ENCODE results near the gene GON4L. TPM values are rescaled to one million over a fixed set of nuclear protein-coding genes. Genes with fewer than 3 reads are reported as not detected.
"Not testable (repeated sequence)": the region's sequence is repeated elsewhere in the genome, so short reads cannot be mapped to it uniquely, and the experiment has no call there.

Gene GON4L
- total and polyA plus RNA-seq, 2 of the 4 experiments (the other 2 are of a cell fraction), result 21.2 to 30.3 TPM

DNA sequence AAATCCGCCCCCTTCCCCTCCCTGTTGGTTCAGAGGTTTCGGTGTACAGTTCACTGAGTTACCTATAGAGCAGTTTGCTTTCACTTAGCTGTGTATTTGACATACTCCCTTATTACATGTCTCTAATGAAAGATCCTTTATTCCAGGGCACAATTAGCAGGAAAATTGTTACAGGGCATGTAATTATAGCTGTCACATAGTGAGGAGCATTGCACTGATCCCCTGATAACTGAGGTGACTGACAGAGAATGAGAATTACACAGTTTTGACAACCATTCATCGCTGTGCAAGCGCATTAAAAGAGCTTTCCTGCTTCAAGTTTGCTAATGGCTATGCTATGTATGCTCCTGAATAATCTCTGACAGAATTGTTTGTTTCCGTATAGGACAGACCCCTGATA lies 141.2 kb downstream of the GON4L start:
- Histone ChIP-seq H4K20me1 (ENCODE audit: insufficient read depth, low read length) (no peaks in the 10 kb centered on the region), H3K14ac (replicated peaks; ENCODE audit: low read depth, low read length) (no peak overlapping the region), H3K27me3 (ENCODE audit: control insufficient read depth, insufficient read depth, low read length) (no peaks in the 10 kb centered on the region), H3K27ac (ENCODE audit: insufficient read depth, low read length) (no peak overlapping the region), H3K9me1 (ENCODE audit: insufficient read depth, low read length) (no peaks in the 10 kb centered on the region), H2AK5ac (ENCODE audit: low read depth, low read length) (no peak overlapping the region), H2AK9ac (replicated peaks; ENCODE audit: low read depth, low read length, poor library complexity) (no peak overlapping the region), H2AFZ (replicated peaks; ENCODE audit: low read length, poor library complexity) (no peak overlapping the region), H3K9ac (ENCODE audit: low read depth, low read length) (no peak overlapping the region), H3K36me3 (ENCODE audit: control insufficient read depth, insufficient read depth, low read length) (peaks cover 19% of the 10 kb centered on the region), H3K4me2 (ENCODE audit: low read depth, low read length) (no peak overlapping the region), H4K91ac (ENCODE audit: insufficient read depth, low read depth, low read length) (no peak overlapping the region), H3K23ac (ENCODE audit: low read depth, low read length) (no peak overlapping the region), H2BK20ac (ENCODE audit: low read depth, low read length) (no peak overlapping the region), H4K5ac (ENCODE audit: low read depth, low read length) (no peak overlapping the region), H3K9me3 (ENCODE audit: control insufficient read depth, insufficient read depth, low read length) (no peaks in the 10 kb centered on the region), H3K4me3 (ENCODE audit: insufficient read depth, low read depth, low read length) (no peak overlapping the region), H2BK120ac (ENCODE audit: low read depth, low read length) (no peak overlapping the region), H2BK5ac (ENCODE audit: low read depth, low read length, poor library complexity, severe bottlenecking) (no peak overlapping the region), H3K18ac (ENCODE audit: low read depth, low read length) (no peak overlapping the region), H3K4me1 (ENCODE audit: control insufficient read depth, insufficient read depth, low read length) (no peaks in the 10 kb centered on the region), H4K8ac (ENCODE audit: low read depth in 2 of 2, low read length in 2 of 2) (no peak overlapping the region), H2BK15ac (ENCODE audit: low read depth, low read length) (no peak overlapping the region), H3K56ac (ENCODE audit: extremely low read depth, insufficient read depth, low read length) (no peak overlapping the region), H3K79me1 (ENCODE audit: low read depth in 1 of 2, low read length in 2 of 2) (peaks cover 17 to 29% of the 10 kb centered on the region in 2 experiments), H3K4ac (ENCODE audit: low read depth, low read length) (no peak overlapping the region)
- DNase-seq, result no peak
- in situ Hi-C loops (cut with MboI; ENCODE audit: low sequenced_read_pairs), result no loop called here
- WGBS, 2 experiments (ENCODE audit: extremely low coverage in 2 of 2, insufficient read length in 1 of 2), result 100% methylated on average over 2 of the region's 5 CpGs; no CpG with 5 or more reads in 1 of the 2 experiments
- ChIA-PET POLR2A (ENCODE audit: unreplicated experiment) (no interaction called here), CTCF (no interaction called here)
- TF ChIP-seq RFX5 (IDR thresholded peaks at IDR 0.05; ENCODE audit: low read depth, low read length) (no peak), RCOR1 (IDR thresholded peaks at IDR 0.05; ENCODE audit: insufficient replicate concordance, low read length) (no peak), NFE2L2 (IDR thresholded peaks at IDR 0.05; ENCODE audit: low read depth, low read length) (no peak), MAZ (IDR thresholded peaks at IDR 0.05; ENCODE audit: borderline replicate concordance, low read depth, low read length) (no peak), POLR2A (IDR thresholded peaks at IDR 0.05; ENCODE audit: low read depth, low read length) (no peak), RAD21 (IDR thresholded peaks at IDR 0.05; ENCODE audit: low read length) (no peak)
- TF ChIP-seq, protein P1, sequence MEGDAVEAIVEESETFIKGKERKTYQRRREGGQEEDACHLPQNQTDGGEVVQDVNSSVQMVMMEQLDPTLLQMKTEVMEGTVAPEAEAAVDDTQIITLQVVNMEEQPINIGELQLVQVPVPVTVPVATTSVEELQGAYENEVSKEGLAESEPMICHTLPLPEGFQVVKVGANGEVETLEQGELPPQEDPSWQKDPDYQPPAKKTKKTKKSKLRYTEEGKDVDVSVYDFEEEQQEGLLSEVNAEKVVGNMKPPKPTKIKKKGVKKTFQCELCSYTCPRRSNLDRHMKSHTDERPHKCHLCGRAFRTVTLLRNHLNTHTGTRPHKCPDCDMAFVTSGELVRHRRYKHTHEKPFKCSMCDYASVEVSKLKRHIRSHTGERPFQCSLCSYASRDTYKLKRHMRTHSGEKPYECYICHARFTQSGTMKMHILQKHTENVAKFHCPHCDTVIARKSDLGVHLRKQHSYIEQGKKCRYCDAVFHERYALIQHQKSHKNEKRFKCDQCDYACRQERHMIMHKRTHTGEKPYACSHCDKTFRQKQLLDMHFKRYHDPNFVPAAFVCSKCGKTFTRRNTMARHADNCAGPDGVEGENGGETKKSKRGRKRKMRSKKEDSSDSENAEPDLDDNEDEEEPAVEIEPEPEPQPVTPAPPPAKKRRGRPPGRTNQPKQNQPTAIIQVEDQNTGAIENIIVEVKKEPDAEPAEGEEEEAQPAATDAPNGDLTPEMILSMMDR (conservative IDR thresholded peaks at IDR 0.05; ENCODE audit: low read depth, low read length), result no peak
- no peak for ATAC-seq (ENCODE audit: low read depth)
- dilution Hi-C loops (cut with HindIII; ENCODE audit: low sequenced_read_pairs, unreplicated experiment), result no loop called here
- intact Hi-C loops (cut with micrococcal nuclease), result no loop called here
- no TSS peak for BruUV-seq (replicated peaks)

DNA sequence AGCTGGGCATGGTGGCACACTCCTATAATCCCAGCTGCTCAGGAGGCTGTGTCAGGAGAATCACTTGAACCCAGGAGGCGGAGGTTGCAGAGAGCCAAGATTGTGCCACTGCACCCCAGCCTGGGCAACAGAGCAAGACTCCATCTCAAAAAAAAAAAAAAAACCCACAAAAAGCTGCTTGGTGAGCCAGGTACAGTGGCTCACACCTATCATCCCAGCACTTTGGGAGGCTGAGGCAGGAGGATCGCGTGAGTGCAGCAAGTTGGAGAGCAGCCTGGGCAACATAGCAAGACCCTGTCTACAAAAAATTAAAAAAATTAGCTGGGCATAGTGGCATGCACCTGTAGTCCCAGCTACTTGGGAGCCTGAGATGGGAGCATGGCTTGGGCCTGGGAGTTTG lies 142.0 kb downstream of the GON4L start:
- H3K9ac ChIP-seq (ENCODE audit: low read depth, low read length); H4K5ac ChIP-seq (ENCODE audit: low read depth, low read length); H3K4ac ChIP-seq (ENCODE audit: low read depth, low read length); DNase-seq; H2AK5ac ChIP-seq (ENCODE audit: low read depth, low read length); H3K4me3 ChIP-seq (ENCODE audit: insufficient read depth, low read depth, low read length); H2AFZ ChIP-seq (replicated peaks; ENCODE audit: low read length, poor library complexity); H3K9me1 ChIP-seq (ENCODE audit: insufficient read depth, low read length); H3K14ac ChIP-seq (replicated peaks; ENCODE audit: low read depth, low read length); POLR2A ChIA-PET (ENCODE audit: unreplicated experiment); H4K8ac ChIP-seq (ENCODE audit: low read depth in 2 of 2, low read length in 2 of 2); BruUV-seq (replicated peaks); H3K4me1 ChIP-seq (ENCODE audit: control insufficient read depth, insufficient read depth, low read length); in situ Hi-C loops (cut with MboI; ENCODE audit: low sequenced_read_pairs); H2BK120ac ChIP-seq (ENCODE audit: low read depth, low read length); H3K18ac ChIP-seq (ENCODE audit: low read depth, low read length); intact Hi-C loops (cut with micrococcal nuclease); H3K56ac ChIP-seq (ENCODE audit: extremely low read depth, insufficient read depth, low read length); H3K27me3 ChIP-seq (ENCODE audit: control insufficient read depth, insufficient read depth, low read length); H3K9me3 ChIP-seq (ENCODE audit: control insufficient read depth, insufficient read depth, low read length); H3K4me2 ChIP-seq (ENCODE audit: low read depth, low read length); dilution Hi-C loops (cut with HindIII; ENCODE audit: low sequenced_read_pairs, unreplicated experiment); H2AK9ac ChIP-seq (replicated peaks; ENCODE audit: low read depth, low read length, poor library complexity); ATAC-seq (ENCODE audit: low read depth); H2BK5ac ChIP-seq (ENCODE audit: low read depth, low read length, poor library complexity, severe bottlenecking); H2BK20ac ChIP-seq (ENCODE audit: low read depth, low read length); H3K23ac ChIP-seq (ENCODE audit: low read depth, low read length); H4K20me1 ChIP-seq (ENCODE audit: insufficient read depth, low read length); H4K91ac ChIP-seq (ENCODE audit: insufficient read depth, low read depth, low read length); H2BK15ac ChIP-seq (ENCODE audit: low read depth, low read length); H3K27ac ChIP-seq (ENCODE audit: insufficient read depth, low read length): not testable (repeated sequence)
- 100% methylated on average over 2 of the region's 3 CpGs; no CpG with 5 or more reads in 1 of the 2 experiments for WGBS, 2 experiments (ENCODE audit: extremely low coverage in 2 of 2, insufficient read length in 1 of 2)
- H3K36me3 ChIP-seq (ENCODE audit: control insufficient read depth, insufficient read depth, low read length), result peaks cover 18% of the 10 kb centered on the region
- CTCF ChIA-PET, result interaction anchor here (0.7 kb wide), 1 partner anchor 12 kb away, joined by 4 read pairs; no protein-coding TSS in a partner anchor
- peaks cover 16 to 25% of the 10 kb centered on the region in 2 experiments for H3K79me1 ChIP-seq (ENCODE audit: low read depth in 1 of 2, low read length in 2 of 2)

Measured in IMR-90 (cell line).